IPS DF 4.7 (cell line): ENCODE measurements around the gene DOLK.

Experiments
- DNase-seq: peaks from one replicate; pipeline ENCODE4 v3.0.0-alpha.2; 2013; ENCODE audit warnings: low spot score; ENCODE audit errors: extremely low read depth

Gene DOLK

GRCh38 chr9:128933731-128934130 is 13.7 kb downstream of the DOLK start:
- no peak for DNase-seq

GRCh38 chr9:128929560-128929959 is 17.8 kb downstream of the DOLK start:
- no peak for DNase-seq

- no peak for DNase-seq
Measured at GRCh38 chr9:128928624-128929023, 18.8 kb downstream of the DOLK start.

- no peak for DNase-seq
Measured at GRCh38 chr9:128927731-128928411, 19.5 kb downstream of the DOLK start.

DNA sequence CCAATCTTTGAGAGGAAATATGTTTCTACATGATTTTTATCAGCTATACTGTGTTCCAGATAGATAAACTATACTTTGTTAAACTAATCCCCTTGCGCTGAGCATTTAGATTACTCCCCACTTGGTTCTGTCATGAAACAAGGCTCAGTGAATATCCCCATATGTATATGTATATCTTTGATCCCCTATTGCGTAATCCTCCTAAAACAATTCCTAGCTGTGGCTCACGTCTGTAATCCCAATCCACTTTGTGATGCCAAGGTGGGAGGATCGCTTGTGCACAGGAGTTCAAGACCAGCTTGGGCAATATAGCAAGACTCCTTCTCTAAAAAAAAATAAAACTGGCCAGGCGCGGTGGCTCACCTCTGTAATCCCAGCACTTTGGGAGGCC is 23.9 kb downstream of the DOLK start:
- DNase-seq, result no peak

DNA sequence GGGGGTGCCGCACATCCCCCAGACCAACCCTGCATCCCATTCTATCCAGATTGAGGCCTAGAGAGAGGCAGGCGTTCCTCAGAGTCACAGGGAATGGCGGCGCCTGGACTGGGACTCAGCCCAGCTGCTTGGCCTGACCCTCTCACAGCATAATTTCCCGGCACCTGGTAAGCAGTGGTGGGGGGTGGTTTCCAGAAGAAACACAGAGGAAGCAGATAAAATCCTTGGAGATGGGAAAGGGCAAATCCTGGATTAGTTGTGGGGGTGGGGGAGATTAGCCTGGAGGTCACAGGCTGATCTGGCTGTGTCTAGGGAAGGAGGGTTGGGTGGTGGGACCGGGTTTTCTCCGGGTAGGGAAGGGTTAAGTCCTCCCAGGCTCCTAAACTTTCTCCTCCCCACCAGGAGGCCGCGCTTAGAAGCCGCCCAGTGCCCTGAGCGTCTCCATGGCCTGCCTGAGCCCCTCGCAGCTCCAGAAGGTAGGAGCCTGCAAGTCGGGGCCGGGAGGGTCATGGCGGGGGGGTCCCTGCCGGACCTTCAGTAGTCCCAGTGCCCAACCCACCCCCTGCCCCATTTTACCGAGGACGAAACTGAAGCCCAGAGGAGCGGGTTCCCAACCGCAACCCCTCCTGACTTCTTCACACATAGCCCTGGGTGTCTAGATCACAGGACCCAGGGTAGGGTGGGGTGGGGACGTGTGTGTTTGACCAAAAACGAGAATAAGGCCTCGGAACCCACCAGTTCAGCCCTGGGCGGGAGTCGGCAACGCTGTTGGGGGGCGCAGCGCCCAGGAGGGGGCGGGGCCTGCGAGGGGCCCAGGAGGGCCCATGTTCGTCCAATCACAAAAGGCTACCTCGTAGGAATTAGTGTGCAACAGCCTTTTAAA is 25.3 kb downstream of the DOLK start:
- no peak for DNase-seq

- no peak for DNase-seq
Measured at GRCh38 chr9:128920381-128921058, 26.9 kb downstream of the DOLK start, which contains the start of gene PHYHD1. PHYHD1 (plus strand) TSS chr9:128920982; CDS start chr9:128922324, 1,342 bp downstream.

GRCh38 chr9:128919402-128920089 is 27.9 kb downstream of the DOLK start:
- DNase-seq, result no peak

DNA sequence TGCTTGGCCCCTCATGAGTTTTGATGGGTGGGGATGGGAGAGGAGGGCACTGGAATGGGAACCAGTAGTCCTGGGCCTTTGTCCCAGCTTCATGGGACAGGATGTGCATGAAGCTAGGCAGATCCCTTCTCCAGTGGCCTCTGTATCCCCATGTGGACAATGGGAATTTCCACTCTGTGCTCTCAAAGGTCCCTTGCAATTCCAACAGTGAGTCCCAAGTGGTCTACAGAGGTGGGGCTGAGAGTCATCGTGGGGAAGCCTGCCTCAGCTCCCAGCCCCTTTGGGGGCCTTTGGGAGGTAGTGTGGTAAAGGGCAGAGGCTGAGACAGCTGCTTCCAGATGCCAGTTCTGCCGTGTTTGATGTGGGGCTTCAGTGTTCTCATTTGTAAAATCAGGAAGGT is 28.5 kb downstream of the DOLK start:
- DNase-seq, result no peak

- DNase-seq, result no peak
Measured at GRCh38 chr9:128917151-128917849, 30.1 kb downstream of the DOLK start.

DNA sequence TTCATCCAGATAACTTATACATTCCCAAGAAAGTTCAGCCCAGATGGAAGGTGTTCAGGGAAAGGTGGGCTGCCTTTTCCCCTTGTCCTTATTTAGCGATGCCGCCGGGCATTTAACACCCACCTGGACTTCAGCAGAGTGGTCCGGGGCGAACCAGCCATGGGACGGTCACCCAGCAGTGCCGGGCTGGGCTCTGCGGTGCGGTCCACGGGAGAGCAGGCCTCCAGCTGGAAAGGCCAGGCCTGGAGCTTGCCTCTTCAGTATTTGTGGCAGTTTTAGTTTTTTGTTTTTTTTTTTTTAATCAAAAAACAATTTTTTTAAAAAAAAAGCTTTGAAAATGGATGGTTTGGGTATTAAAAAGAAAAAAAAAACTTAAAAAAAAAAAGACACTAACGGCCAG is 30.7 kb downstream of the DOLK start:
- no peak for DNase-seq

DNA sequence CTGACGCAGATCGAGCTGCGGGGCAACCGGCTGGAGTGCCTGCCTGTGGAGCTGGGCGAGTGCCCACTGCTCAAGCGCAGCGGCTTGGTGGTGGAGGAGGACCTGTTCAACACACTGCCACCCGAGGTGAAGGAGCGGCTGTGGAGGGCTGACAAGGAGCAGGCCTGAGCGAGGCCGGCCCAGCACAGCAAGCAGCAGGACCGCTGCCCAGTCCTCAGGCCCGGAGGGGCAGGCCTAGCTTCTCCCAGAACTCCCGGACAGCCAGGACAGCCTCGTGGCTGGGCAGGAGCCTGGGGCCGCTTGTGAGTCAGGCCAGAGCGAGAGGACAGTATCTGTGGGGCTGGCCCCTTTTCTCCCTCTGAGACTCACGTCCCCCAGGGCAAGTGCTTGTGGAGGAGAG is 31.2 kb downstream of the DOLK start:
- no peak for DNase-seq

- DNase-seq, result no peak
Measured at GRCh38 chr9:128913995-128914772, 33.2 kb downstream of the DOLK start.

- DNase-seq, result no peak
Measured at GRCh38 chr9:128913048-128913900, 34.1 kb downstream of the DOLK start.

DNA sequence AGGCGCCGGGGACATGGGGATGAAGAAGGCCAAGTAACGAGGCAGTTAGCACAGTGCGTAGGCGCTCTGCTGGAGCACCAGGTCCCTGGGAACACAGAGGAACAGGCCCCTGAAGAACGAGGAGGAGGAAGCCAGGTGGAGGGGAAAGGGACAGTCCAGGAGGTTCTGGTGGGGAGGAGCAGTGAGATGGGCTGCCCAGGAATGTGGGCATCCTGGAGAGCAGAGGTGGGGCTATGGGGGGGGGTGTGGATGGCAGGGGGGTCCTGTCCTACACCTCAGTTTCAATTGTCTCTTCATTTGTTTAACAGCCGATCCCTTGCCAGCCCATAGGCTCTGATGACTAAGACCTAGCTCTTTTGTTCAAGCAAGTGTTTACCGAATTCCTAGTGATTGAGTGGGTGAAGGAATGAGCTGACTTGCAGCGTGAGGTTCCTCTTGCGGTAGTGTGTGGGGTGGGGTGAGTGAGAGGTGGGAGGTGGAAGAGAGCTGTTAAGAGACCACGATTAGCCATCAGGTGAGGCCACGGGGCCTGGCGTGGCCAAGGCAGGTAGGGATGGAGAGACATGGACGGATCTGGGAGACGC is 35.0 kb downstream of the DOLK start:
- no peak for DNase-seq

- DNase-seq, result no peak
Measured at GRCh38 chr9:128911529-128912035, 35.8 kb downstream of the DOLK start.

DNA sequence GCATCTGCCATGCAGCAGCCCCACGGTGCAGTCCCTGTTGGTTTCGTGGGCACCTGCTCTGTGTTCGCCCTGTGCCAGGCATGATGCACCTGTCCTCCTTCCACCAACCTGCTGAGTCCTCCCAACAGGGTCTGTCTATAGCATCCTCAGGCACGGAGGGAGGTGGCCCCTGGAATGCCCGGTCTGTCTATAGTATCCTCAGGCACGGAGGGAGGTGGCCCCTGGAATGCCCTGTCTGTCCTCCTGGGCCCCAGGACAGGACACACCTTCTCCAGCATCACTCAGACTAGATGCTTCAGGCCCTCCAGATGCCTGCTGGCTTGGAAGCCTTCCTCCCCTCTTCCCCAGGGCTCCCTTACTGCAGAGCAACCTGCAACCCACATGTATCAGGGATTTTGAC is 36.5 kb downstream of the DOLK start:
- no peak for DNase-seq

DNA sequence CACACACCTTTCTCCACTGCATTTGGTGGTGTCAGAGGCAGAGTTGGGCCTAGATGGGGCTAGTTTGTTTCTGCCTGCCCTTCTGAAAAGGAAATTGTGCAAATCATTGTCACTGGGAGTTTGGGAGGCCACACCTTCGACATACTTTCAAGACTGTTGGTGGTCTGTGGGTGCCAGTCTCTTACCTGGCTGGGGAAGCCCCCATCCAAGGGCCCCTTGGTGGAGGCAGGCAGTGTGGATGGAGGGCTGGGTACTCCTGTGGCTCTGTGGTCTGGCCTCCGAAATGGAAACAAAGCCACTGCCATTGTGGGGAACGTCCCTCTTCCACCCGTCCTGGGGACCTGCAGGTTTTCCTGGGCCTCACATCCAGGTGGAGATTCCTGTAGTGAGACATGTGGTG is 37.5 kb downstream of the DOLK start:
- no peak for DNase-seq

DNA sequence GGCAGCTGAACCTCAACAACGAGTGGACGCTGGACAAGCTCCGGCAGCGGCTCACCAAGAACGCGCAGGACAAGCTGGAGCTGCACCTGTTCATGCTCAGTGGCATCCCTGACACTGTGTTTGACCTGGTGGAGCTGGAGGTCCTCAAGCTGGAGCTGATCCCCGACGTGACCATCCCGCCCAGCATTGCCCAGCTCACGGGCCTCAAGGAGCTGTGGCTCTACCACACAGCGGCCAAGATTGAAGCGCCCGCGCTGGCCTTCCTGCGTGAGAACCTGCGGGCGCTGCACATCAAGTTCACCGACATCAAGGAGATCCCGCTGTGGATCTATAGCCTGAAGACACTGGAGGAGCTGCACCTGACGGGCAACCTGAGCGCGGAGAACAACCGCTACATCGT is 39.0 kb downstream of the DOLK start:
- no peak for DNase-seq
